HG02678 (cell line): ENCODE measurements around the gene IPO13.

Experiments
- ATAC-seq: cut with Tn5 transposase; IDR thresholded peaks from one replicate; pipeline ENCODE4 v1.9.1; 2021; ENCODE audit warnings: mild to moderate bottlenecking, moderate library complexity; ENCODE audit not compliant: unreplicated experiment

IPO13 gene

DNA sequence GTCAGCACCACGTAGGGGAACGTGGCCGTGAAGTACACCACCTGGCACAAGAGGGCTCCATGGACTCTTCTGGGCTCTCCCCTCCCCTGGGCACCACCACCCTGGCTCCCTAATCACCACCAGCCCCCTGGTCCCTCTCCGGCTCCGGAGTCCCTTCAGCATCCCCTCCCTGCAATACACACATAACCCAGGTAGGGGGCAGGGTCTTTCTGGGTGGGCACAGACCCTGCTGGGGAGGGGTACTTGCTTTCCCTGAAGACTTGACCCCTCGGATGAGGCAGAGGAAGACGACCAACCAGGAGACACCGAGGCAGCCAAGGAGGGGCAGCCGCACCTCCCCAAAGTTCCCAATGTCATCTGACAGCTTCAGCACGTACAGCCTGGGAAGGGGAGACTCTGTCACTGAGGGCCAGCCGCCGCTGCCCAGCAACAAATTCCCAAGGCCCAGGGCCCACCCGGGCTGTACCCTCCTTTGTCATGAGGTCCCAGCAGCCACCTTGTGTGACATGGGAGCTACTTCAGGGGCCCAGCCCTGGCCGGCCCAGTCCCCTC is 55.9 kb downstream of the IPO13 start:
- ATAC-seq = no peak

DNA sequence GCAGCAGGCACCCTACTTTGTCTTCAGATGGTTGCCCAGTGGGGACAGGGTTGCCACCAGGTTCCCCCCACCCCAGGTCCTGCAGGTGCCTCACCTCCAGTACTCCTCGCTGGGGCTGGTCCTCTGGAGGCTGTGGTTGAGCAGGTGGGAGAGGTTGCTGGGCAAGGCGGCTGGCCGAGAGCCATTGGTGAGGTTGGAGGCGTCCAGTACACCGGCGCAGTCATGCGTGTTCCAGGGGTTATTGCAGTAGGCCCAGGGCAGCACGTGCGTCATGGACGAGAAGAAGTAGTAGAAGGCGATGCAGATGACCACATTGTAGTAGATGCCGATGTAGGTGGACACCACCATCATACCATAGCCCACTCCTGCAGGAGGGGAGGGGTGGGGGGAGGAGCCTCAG is 61.5 kb downstream of the IPO13 start:
- no peak for ATAC-seq

GRCh38 chr1:44010935-44011471 is 64.3 kb downstream of the IPO13 start:
- ATAC-seq = no peak

DNA sequence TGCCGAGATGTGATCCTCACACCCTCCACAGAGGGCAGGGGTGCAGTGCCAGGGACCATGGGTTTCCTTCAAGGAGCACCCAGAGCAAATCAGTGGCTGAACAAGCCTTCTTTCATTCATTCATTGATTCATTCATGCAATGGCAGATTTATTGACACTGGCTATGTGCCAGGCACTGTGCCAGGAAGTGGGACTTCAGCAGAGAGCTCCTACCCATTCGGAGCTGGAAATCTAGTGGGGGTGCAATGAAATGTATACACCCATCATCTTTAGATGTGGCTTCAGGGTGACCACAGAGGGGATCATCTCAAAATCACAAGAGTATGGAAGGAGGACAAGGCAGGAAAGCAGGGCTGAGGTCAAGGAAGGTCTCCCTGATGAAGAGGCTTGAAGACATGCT is 65.7 kb downstream of the IPO13 start:
- ATAC-seq = no peak

DNA sequence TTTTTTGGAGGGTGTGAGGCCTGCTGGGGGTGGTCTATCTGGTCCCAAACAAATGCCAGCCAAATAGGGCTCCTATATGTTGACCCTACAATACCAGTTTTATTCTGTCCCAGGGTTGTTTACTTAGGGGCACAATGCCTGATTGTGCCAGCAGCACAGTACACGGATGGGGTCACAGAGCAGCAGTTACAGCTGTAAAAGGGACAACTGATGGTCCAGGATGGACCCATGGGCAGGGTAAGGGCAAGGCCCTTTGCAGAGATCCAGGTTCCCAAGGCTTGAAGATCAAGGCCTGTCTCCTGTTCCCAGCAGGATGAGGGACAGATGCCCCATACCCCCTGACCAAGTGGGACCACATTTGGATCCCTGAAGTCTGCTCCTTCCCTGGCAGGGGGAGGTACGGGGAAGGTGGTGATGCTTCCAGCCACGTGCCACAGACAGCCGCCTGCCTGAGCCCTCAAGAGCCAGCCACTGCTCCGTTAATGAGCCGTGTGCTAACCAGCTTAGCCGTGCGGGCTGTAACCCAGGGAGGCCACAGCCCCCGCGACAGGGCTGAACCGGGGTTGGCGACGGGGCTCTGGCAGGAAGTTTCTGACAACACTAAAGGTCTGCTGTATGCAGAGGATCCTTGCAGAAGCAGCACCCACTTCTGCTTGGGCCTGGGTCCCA is 66.3 kb downstream of the IPO13 start:
- ATAC-seq = no peak

- no peak for ATAC-seq
Measured at GRCh38 chr1:44013949-44014348, 67.2 kb downstream of the IPO13 start.

- ATAC-seq = no peak
Measured at GRCh38 chr1:44014365-44015104, 67.8 kb downstream of the IPO13 start.

DNA sequence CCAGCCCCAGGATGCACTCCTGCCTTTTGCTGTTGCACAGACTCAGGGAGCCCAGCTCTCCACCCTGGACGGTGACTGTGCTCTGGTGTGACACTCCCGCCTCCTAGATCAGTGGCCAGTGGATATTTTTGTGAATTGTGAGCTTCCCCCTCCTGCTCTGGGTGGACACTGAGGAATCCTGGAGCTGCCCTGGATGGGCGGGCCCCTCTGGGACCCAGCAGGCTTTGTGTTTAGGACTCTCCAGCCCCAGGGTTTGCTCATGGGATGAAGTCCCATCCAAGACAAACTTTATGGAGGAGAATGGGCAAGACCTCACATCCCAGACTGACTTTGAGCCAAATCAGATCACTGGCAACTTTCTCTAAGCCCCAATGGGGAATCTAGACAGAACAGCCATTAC is 68.5 kb downstream of the IPO13 start:
- ATAC-seq = no peak

DNA sequence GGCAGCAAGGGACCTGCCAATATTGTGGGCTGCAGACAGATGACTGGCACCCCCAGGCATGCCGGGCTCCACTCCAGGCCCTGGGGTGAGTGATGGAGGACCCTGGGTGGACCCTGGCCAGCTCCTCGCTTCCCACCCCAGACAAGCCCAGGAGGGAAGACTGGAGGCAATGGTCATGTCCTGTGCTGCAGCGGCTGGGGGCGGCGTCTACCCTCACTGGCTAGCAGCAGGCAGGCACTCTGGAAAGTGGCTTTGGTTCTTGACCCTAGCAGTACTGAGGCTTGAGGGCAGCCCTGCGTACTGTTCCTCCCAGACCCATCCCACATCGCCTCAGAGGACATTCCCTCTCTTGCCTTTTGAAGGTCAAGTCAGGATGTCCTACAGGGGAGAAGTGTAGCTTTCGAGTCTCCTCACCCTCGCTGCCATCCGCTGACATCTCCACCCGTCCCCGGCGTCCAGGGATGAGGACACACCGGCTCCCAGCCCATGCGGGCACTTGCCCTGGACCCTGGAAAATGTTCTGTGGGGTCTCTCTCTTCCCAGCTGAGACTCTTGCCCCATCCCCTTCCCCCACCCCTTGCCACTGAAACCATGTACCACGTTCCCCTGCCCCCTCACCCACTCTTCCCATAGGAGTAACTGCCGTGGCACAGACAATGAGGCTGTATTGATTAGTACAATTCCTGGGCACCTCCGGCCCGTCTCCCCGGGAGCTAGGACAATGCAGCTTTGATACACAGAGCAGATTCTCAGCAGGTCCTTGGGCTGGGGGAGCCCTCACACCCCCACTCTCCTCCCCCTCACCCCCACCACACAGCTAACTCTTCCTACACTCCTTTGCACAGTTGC is 69.5 kb downstream of the IPO13 start:
- ATAC-seq = no peak

- ATAC-seq = no peak
Measured at GRCh38 chr1:44016890-44017400, 70.2 kb downstream of the IPO13 start.
